22Rv1 (cell line): ENCODE results near the gene HEG1.

Source experiments
- H3K27ac ChIP-seq: fragments of 450-650 bp; 2 replicates; pipeline ENCODE4 v1.5.1; 2017
- ZFX ChIP-seq: fragments of 450-650 bp; IDR thresholded peaks from 2 replicates; pipeline ENCODE4 v1.6.1; 2017; ENCODE audit warnings: antibody characterized with exemption, borderline replicate concordance
- TF ChIP-seq, protein P1 (sequence below): fragments of 450-650 bp; IDR thresholded peaks from 2 replicates; pipeline ENCODE4 v1.5.1; 2017; ENCODE audit warnings: mild to moderate bottlenecking

The HEG1 gene

DNA sequence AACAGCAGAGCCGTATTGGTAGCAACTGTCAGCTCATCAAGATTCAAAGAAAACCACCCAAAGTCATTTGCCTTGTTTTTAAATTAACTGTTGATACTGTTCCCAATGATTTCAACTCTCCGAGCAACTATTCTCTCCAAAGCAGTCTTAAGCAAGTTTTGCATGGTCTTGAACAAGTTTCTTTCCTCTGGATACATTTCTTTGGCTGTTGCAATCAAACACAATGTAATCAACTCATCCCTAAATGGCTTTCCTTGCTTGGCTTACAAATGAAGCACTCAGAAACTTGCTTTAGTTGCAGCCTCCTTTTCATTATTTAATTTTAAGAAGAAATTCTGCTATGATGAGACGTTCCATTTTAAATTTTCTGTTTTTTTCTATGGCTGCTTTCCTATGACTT, 105.8 kb downstream of the HEG1 start:
- TF ChIP-seq, protein P1, sequence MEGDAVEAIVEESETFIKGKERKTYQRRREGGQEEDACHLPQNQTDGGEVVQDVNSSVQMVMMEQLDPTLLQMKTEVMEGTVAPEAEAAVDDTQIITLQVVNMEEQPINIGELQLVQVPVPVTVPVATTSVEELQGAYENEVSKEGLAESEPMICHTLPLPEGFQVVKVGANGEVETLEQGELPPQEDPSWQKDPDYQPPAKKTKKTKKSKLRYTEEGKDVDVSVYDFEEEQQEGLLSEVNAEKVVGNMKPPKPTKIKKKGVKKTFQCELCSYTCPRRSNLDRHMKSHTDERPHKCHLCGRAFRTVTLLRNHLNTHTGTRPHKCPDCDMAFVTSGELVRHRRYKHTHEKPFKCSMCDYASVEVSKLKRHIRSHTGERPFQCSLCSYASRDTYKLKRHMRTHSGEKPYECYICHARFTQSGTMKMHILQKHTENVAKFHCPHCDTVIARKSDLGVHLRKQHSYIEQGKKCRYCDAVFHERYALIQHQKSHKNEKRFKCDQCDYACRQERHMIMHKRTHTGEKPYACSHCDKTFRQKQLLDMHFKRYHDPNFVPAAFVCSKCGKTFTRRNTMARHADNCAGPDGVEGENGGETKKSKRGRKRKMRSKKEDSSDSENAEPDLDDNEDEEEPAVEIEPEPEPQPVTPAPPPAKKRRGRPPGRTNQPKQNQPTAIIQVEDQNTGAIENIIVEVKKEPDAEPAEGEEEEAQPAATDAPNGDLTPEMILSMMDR = no peak
- TF ChIP-seq ZFX = no peak
- no peak overlapping the region for H3K27ac ChIP-seq

DNA sequence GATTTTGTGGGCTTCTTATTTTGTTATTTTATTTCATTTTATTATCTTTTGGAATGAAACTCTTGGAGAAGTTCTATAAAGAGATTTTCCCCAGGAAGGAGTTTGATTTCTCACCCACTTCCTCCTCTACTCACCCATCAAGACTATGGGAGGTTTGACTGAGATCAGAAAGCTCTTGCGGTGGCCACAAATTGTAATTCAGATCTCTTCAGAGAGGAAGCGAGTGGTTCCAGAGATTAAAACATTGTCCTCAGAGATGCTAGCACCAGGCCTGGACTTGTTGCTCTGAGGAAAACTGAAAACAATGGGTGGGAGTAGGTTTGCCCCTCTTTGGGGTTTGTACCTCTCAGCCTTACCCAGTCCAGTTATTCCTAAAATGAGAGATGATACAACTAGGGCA, 113.2 kb downstream of the HEG1 start:
- no peak overlapping the region for H3K27ac ChIP-seq
- TF ChIP-seq, protein P1 = no peak
- no peak for TF ChIP-seq ZFX

DNA sequence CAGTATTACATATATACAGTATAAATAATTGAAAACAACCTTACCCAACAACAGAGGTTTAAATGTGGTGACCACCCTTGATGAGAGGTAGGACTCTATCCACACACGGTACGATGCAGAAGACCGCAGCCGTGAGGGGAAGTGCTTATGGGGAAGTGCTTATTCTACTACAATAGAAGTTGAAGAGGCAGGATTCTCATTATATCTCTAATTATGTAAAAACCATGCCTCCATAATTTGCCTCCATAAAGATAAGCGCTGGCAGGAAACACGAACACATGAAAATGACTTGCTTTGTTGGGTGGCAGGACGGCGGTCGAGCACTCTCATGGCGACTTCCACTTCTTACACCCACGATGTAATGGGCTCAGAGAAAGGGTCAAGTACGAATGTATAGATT, 114.0 kb downstream of the HEG1 start:
- H3K27ac ChIP-seq = no peak overlapping the region
- no peak for TF ChIP-seq ZFX
- TF ChIP-seq, protein P1 = no peak

DNA sequence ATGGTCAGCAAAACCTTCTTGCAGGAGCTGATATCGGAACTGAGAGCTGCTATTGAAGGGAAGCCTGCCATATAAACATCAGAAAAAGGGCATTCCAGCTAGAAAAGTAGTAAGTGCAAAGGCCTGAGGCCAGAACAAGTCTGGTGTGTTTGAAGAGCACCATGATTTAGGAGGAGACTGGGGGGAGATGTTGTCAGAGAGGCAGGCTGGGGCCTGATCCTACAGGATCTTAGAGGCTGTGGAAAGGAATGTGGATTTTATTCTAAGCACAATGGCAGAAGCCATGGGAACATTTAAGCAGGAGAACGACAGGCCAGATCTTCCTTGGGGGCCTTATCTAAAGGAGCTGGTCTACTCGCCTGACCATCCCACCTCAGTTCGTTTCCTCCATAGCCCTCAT, 116.1 kb downstream of the HEG1 start:
- no peak overlapping the region for H3K27ac ChIP-seq
- TF ChIP-seq ZFX = no peak
- TF ChIP-seq, protein P1 = no peak

DNA sequence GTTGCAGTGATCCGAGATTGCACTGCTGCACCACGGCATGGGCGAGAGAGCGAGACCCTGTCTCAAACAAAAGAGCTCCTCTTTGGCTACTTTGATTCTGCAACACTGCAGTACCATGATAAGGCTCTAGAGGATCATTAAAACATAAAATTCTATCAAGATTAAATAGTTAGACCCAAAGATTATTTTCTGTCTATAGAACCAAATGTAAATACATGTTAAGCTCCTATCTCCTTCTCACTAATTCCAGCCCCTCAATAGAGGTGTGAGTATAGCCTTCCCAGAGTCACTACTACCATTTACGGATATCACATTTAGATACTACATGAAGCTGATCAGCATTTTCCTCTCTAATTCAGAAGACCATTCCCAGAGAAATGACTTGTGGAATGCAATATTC, 116.9 kb downstream of the HEG1 start:
- TF ChIP-seq, protein P1 = no peak
- no peak for TF ChIP-seq ZFX

DNA sequence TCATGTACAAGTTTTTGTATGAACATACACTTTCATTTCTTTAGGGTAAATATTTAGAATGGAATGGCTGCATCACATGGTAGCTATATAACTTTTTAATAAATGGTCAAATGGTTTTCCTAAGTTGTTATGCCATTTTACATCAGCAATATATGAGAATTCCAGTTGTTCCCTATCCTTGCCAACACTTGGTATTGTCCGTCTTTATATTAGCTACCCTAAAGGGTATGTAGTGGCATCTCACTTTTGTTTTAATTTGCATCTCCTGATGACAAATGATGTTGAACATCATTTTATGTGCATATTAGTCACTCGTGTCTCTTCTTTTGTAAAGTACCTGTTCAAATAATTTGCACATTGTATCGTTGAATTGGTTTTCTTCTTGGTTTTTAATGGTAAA, 118.7 kb downstream of the HEG1 start:
- no peak overlapping the region for H3K27ac ChIP-seq
- TF ChIP-seq, protein P1 = no peak
- no peak for TF ChIP-seq ZFX

More for the DNA sequence above, 116.9 kb downstream of the HEG1 start:
- no peak overlapping the region for H3K27ac ChIP-seq

DNA sequence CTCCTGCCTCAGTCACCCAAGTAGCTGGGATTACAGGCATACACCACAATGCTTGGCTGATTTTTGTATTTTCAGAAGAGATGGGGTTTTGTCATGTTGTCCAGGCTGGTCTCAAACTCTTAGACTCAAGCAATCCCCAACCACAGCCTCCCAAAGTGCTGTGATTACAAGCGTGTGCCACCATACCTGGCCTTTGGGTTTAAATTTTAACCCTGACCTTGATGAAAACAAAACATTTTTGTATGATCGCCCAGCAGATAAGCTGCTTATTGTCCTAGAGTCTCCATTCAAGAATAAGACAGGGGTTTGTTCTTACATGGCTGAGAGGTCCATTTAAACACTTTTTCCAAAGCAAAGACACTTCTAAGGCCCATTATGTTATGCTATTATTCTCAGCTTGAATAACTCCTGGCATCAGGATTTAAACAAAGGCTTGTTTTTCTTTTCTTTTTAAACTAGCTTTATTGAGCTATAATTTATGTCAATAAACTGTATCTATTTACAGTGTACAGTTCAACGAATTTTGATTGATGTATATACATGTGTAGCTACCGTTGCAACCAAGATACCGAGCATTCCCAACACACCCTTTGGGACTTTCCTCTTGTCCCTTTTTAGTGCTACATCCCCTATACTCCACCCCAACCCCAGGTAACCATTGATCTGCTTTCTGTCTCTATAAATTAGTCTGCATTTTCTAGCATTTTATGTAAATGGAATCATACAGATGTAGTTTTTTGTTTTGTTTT, 119.8 kb downstream of the HEG1 start:
- peak overlapping the region; percentile 93 for H3K27ac ChIP-seq
- TF ChIP-seq, protein P1 = no peak
- TF ChIP-seq ZFX = no peak
